ENCODE data around the gene DFFB. TPM values are rescaled to one million over a fixed set of nuclear protein-coding genes. Genes with fewer than 3 reads are reported as not detected.

The DFFB gene
- total and polyA plus RNA-seq, 2 of the 13 experiments (the other 11 are each of a cell fraction or from before 2014, with no cell fraction given) = 4.6 to 9.3 TPM

DNA sequence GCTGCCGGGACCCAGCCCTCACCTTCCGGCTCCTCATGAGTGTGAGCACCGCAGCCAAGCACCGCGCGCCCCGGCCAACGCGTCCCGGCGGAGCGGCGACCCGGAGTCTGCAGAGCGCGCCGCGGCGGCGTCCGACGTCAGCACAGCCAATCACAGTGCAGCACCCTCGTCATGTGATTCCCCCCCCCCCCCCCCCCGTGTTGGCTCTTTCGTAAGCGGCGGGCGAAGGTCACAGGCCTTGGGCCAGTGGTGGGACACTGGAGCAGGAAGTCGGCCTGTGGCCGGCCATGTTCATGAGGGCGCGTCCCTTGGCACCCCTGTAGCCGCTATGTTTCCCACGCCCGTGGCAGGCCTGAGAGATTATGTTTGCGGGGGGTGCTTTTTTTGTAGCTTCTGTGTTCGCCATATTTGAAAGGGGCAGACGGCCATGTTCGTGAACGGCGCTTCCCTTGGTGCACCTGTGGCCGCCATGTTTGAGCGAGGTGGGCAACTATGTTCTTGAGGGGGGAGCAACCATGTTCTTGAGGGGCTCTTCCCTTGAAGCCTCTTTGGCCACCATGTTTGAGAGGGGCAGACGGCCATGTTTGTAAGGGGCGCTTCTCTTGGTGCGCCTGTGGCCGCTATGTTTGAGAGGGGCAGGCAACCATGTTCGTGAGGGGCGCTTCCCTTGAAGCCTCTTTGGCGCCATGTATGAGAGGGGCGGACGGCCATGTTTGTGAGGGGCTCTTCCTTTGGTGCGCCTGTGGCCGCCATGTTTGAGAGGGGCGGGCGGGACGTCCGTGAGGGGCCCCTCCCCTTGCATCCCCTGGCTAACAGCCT, 43.1 kb downstream of the DFFB start, which contains the start of gene C1orf174 (continued):
- peak; percentile 88 for TF ChIP-seq RBFOX2 (IDR thresholded peaks at IDR 0.05; ENCODE audit: low read depth, low read length)
- peak; percentile 99 for TF ChIP-seq YY1 (IDR thresholded peaks at IDR 0.05; ENCODE audit: insufficient read depth, insufficient replicate concordance, low read depth, low read length)
- TF ChIP-seq ZNF614 (CRISPR knock-in tag; IDR thresholded peaks at IDR 0.05; ENCODE audit: borderline replicate concordance) = no peak; the same call in 1 of the 2 replicates
- TF ChIP-seq, protein P1, sequence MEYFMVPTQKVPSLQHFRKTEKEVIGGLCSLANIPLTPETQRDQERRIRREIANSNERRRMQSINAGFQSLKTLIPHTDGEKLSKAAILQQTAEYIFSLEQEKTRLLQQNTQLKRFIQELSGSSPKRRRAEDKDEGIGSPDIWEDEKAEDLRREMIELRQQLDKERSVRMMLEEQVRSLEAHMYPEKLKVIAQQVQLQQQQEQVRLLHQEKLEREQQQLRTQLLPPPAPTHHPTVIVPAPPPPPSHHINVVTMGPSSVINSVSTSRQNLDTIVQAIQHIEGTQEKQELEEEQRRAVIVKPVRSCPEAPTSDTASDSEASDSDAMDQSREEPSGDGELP (IDR thresholded peaks at IDR 0.05; ENCODE audit: borderline replicate concordance, low read depth) = peak; percentile 1; the same call in 1 of the 2 replicates
- TF ChIP-seq ZNF121 (CRISPR knock-in tag; IDR thresholded peaks at IDR 0.05) = no peak; the same call in 1 of the 2 replicates
- TF ChIP-seq FOXO1 (CRISPR knock-in tag; IDR thresholded peaks at IDR 0.05) = peak; percentile 22
- TF ChIP-seq SPEN (CRISPR knock-in tag; IDR thresholded peaks at IDR 0.05; ENCODE audit: low read depth) = peak; percentile 78
- peak; percentile 75 for TF ChIP-seq ESRRA (CRISPR knock-in tag; IDR thresholded peaks at IDR 0.05; ENCODE audit: low read depth)
- no peak for TF ChIP-seq SMAD1 (CRISPR knock-in tag; IDR thresholded peaks at IDR 0.05; ENCODE audit: borderline replicate concordance, low read depth)
- TF ChIP-seq, protein P2, sequence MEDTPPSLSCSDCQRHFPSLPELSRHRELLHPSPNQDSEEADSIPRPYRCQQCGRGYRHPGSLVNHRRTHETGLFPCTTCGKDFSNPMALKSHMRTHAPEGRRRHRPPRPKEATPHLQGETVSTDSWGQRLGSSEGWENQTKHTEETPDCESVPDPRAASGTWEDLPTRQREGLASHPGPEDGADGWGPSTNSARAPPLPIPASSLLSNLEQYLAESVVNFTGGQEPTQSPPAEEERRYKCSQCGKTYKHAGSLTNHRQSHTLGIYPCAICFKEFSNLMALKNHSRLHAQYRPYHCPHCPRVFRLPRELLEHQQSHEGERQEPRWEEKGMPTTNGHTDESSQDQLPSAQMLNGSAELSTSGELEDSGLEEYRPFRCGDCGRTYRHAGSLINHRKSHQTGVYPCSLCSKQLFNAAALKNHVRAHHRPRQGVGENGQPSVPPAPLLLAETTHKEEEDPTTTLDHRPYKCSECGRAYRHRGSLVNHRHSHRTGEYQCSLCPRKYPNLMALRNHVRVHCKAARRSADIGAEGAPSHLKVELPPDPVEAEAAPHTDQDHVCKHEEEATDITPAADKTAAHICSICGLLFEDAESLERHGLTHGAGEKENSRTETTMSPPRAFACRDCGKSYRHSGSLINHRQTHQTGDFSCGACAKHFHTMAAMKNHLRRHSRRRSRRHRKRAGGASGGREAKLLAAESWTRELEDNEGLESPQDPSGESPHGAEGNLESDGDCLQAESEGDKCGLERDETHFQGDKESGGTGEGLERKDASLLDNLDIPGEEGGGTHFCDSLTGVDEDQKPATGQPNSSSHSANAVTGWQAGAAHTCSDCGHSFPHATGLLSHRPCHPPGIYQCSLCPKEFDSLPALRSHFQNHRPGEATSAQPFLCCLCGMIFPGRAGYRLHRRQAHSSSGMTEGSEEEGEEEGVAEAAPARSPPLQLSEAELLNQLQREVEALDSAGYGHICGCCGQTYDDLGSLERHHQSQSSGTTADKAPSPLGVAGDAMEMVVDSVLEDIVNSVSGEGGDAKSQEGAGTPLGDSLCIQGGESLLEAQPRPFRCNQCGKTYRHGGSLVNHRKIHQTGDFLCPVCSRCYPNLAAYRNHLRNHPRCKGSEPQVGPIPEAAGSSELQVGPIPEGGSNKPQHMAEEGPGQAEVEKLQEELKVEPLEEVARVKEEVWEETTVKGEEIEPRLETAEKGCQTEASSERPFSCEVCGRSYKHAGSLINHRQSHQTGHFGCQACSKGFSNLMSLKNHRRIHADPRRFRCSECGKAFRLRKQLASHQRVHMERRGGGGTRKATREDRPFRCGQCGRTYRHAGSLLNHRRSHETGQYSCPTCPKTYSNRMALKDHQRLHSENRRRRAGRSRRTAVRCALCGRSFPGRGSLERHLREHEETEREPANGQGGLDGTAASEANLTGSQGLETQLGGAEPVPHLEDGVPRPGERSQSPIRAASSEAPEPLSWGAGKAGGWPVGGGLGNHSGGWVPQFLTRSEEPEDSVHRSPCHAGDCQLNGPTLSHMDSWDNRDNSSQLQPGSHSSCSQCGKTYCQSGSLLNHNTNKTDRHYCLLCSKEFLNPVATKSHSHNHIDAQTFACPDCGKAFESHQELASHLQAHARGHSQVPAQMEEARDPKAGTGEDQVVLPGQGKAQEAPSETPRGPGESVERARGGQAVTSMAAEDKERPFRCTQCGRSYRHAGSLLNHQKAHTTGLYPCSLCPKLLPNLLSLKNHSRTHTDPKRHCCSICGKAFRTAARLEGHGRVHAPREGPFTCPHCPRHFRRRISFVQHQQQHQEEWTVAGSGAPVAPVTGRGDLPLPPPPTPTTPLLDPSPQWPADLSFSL (CRISPR knock-in tag; IDR thresholded peaks at IDR 0.05) = no peak; the same call in 1 of the 2 replicates
- TF ChIP-seq, protein P3, sequence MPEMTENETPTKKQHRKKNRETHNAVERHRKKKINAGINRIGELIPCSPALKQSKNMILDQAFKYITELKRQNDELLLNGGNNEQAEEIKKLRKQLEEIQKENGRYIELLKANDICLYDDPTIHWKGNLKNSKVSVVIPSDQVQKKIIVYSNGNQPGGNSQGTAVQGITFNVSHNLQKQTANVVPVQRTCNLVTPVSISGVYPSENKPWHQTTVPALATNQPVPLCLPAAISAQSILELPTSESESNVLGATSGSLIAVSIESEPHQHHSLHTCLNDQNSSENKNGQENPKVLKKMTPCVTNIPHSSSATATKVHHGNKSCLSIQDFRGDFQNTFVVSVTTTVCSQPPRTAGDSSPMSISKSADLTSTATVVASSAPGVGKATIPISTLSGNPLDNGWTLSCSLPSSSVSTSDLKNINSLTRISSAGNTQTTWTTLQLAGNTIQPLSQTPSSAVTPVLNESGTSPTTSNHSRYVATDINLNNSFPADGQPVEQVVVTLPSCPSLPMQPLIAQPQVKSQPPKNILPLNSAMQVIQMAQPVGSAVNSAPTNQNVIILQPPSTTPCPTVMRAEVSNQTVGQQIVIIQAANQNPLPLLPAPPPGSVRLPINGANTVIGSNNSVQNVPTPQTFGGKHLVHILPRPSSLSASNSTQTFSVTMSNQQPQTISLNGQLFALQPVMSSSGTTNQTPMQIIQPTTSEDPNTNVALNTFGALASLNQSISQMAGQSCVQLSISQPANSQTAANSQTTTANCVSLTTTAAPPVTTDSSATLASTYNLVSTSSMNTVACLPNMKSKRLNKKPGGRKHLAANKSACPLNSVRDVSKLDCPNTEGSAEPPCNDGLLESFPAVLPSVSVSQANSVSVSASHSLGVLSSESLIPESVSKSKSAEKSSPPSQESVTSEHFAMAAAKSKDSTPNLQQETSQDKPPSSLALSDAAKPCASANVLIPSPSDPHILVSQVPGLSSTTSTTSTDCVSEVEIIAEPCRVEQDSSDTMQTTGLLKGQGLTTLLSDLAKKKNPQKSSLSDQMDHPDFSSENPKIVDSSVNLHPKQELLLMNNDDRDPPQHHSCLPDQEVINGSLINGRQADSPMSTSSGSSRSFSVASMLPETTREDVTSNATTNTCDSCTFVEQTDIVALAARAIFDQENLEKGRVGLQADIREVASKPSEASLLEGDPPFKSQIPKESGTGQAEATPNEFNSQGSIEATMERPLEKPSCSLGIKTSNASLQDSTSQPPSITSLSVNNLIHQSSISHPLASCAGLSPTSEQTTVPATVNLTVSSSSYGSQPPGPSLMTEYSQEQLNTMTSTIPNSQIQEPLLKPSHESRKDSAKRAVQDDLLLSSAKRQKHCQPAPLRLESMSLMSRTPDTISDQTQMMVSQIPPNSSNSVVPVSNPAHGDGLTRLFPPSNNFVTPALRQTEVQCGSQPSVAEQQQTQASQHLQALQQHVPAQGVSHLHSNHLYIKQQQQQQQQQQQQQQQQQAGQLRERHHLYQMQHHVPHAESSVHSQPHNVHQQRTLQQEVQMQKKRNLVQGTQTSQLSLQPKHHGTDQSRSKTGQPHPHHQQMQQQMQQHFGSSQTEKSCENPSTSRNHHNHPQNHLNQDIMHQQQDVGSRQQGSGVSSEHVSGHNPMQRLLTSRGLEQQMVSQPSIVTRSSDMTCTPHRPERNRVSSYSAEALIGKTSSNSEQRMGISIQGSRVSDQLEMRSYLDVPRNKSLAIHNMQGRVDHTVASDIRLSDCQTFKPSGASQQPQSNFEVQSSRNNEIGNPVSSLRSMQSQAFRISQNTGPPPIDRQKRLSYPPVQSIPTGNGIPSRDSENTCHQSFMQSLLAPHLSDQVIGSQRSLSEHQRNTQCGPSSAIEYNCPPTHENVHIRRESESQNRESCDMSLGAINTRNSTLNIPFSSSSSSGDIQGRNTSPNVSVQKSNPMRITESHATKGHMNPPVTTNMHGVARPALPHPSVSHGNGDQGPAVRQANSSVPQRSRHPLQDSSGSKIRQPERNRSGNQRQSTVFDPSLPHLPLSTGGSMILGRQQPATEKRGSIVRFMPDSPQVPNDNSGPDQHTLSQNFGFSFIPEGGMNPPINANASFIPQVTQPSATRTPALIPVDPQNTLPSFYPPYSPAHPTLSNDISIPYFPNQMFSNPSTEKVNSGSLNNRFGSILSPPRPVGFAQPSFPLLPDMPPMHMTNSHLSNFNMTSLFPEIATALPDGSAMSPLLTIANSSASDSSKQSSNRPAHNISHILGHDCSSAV (CRISPR knock-in tag; IDR thresholded peaks at IDR 0.05; ENCODE audit: borderline replicate concordance) = no peak
- TF ChIP-seq ZNF615 (CRISPR knock-in tag; IDR thresholded peaks at IDR 0.05; ENCODE audit: borderline replicate concordance) = no peak

Measured in HepG2 (cell line).